LNCaP clone FGC (cell line): Measurements from ENCODE around the gene MRGPRX1.

Experiments used
- DNase-seq: peaks from one replicate; pipeline ENCODE4 v3.0.0-alpha.2; 2011; ENCODE audit warnings: low read depth
- H3K4me3 ChIP-seq: 2 replicates; pipeline ENCODE4 v1.5.1; 2011; ENCODE audit warnings: mild to moderate bottlenecking, low read depth, low read length, control low read depth
- CTCF ChIP-seq: IDR thresholded peaks from 2 replicates; pipeline ENCODE4 v1.5.1; 2012; ENCODE audit warnings: mild to moderate bottlenecking; ENCODE audit not compliant: control insufficient read depth, insufficient read depth; ENCODE audit errors: extremely low read depth

The MRGPRX1 gene

DNA sequence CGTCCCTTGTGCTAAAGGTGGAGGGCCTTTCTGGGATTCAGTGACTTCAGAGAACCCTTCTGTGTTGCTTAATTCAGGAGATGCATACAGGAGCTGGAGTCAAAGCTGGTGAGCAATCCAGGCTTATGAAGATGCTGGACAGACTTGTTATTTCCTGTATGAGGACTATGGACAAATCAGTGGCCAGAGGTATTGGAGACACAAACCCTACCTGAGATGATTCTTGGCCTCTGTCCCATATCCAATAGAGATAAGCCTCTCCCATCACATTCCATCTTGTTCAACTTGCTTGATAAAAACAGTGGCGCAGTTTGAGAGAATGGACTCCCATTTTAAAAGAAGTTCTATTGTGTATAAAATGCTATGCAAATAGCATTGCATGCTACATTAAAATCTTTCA, at the start of gene MRGPRX1:
TSS of gene MRGPRX1 (minus strand) at position 101 of the 400 bp plus-strand sequence. CDS start 4,630 bp downstream, outside the sequence.
- no peak within 1 kb of the TSS for H3K4me3 ChIP-seq
- TF ChIP-seq CTCF, result no peak
- no peak for DNase-seq

DNA sequence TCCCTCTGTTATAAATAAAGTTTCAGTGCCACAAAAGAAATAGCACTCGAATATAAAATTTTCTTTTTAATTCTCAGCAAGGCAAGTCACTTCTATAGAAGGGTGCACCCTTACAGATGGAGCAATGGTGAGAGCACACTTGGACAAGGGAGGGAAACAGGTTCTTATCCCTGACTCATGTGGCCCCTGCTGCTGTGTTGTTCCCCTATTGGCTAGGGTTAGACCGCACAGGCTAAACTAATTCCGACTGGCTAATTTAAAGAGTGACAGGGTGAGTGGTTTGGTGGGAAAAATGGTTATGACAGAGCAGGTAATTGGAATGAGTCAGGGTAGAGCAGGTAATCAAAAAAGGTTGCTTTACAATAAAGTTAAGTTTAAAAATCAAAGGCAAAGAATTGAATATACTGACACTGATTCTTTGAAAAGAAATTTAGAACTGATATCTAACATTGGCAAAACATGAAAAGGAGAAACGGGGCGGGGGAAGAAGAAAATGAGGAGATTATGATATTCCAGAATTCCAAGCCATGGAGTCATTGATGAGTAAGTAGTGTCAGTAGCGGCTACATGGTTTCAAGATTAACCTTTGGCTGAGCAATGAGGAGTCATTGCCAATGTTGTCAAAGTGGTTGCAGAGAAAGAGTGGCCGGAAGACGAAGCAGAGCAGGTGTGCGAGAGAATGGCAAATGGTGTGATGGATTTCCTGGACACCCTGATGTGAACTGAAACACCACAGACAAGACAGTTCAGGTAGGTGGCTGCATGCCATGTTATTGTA, 48.4 kb upstream of the MRGPRX1 start:
- DNase-seq, result no peak
- H3K4me3 ChIP-seq, result no peak overlapping the region
- TF ChIP-seq CTCF, result no peak

DNA sequence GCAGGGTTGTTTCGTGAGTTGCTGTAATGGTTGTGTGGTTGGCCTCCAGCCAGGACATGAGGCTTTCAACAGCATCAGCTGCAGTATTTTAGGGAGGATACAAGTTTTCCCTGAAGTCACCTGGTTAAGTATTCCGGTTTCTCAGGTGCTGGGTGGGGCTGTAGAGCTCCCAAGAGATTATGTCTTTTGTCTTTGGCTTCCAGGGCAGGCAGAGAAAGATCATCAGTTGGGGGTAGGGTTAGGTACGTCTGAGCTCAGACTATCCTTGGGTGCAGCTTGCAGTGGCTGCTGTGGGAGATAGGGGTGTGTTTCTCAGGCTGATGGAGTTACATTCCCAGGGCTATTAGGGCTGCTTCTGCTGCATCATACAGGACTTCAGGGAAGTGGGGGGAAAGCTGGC, 47.5 kb upstream of the MRGPRX1 start:
- no peak for DNase-seq
- H3K4me3 ChIP-seq, result no peak overlapping the region

GRCh38 chr11:18981897-18982296, 42.7 kb upstream of the MRGPRX1 start:
- TF ChIP-seq CTCF, result no peak
- no peak overlapping the region for H3K4me3 ChIP-seq
- DNase-seq, result no peak

More for the DNA sequence above, 47.5 kb upstream of the MRGPRX1 start:
- TF ChIP-seq CTCF, result no peak

GRCh38 chr11:18974192-18974591, 35.0 kb upstream of the MRGPRX1 start:
- H3K4me3 ChIP-seq, result no peak overlapping the region
- no peak for TF ChIP-seq CTCF

GRCh38 chr11:18972336-18972735, 33.1 kb upstream of the MRGPRX1 start:
- no peak for TF ChIP-seq CTCF
- DNase-seq, result no peak
- no peak overlapping the region for H3K4me3 ChIP-seq

More at GRCh38 chr11:18974192-18974591, 35.0 kb upstream of the MRGPRX1 start:
- no peak for DNase-seq

DNA sequence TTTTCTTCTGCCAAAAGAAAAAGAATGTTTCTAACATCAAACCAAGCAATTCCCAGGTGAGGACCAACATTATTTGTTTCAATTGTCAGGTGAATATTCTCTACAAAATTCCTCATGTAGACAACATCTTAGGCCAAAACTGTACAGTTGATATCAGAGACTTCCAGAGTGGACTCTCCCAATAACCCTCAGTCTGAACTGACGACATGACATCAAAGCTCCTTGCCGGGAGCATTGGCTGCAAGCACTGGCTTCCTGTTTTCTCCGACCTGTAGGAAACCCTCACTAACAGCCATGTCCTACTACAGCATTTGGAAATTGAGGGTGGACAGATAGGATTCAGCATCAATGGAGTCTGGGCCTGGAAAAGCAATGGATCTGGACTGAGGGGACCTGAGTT, 30.5 kb upstream of the MRGPRX1 start:
- DNase-seq, result no peak
- no peak overlapping the region for H3K4me3 ChIP-seq
- TF ChIP-seq CTCF, result no peak
